WTC11 (cell line): Measurements from ENCODE around the gene SMPD1. TPM values are rescaled to one million over a fixed set of nuclear protein-coding genes. Genes with fewer than 3 reads are reported as not detected.

Experiments
- ATAC-seq: fragments of 200-7000 bp; cut with Tn5 transposase; 2 replicates; pipeline ENCODE4 v1.10.0; 2021; ENCODE audit warnings: mild to moderate bottlenecking, moderate library complexity
- CTCF ChIA-PET: fragments of 300-600 bp; sonication (Branson Sonifier 250); formaldehyde crosslinking; loops from one replicate; lab custom pipeline; 2021; ENCODE audit warnings: antibody characterized with exemption; lab: Charles Lee
- POLR2A ChIA-PET: fragments of 350-600 bp; sonication (Branson Sonifier 250); formaldehyde crosslinking; loops from one replicate; lab custom pipeline; 2021; ENCODE audit warnings: antibody characterized with exemption; lab: Charles Lee
- DNase-seq: peaks from one replicate; pipeline ENCODE4 v3.0.0; 2021; ENCODE audit warnings: low spot score
- H3K27ac Mint-ChIP-seq: 2 replicates; pipeline ENCODE4 v1.8.0; 2021; ENCODE audit warnings: mixed read lengths
- H3K27me3 Mint-ChIP-seq: 2 replicates; pipeline ENCODE4 v1.8.0; 2021; ENCODE audit warnings: low read depth, mild to moderate bottlenecking, moderate library complexity, mixed read lengths
- H3K36me3 Mint-ChIP-seq: 2 replicates; pipeline ENCODE4 v1.8.0; 2021; ENCODE audit warnings: mixed read lengths
- H3K4me1 Mint-ChIP-seq: 2 replicates; pipeline ENCODE4 v1.8.0; 2022; ENCODE audit warnings: mixed read lengths
- H3K4me3 Mint-ChIP-seq: 2 replicates; pipeline ENCODE4 v1.8.0; 2021; ENCODE audit warnings: mild to moderate bottlenecking, moderate library complexity, mixed read lengths
- H3K9me3 Mint-ChIP-seq: 2 replicates; pipeline ENCODE4 v1.8.0; 2021; ENCODE audit warnings: mixed read lengths
- ATF1 ChIP-seq: sonication (generic); formaldehyde crosslinking; IDR thresholded peaks from 2 replicates; pipeline ENCODE4 v1.8.1; 2023; ENCODE audit warnings: mild to moderate bottlenecking, moderate library complexity, missing genetic modification reagents
- EMX1 ChIP-seq: fragments of 250-450 bp; sonication (Bioruptor Pico); IDR thresholded peaks from 2 replicates; pipeline ENCODE4 v1.8.0; 2021; ENCODE audit warnings: mild to moderate bottlenecking
- FOXJ3 ChIP-seq: sonication (generic); formaldehyde crosslinking; IDR thresholded peaks from 2 replicates; pipeline ENCODE4 v1.9.0; 2021; ENCODE audit warnings: missing genetic modification reagents, mild to moderate bottlenecking, borderline replicate concordance
- GABPB1 ChIP-seq: sonication (generic); formaldehyde crosslinking; IDR thresholded peaks from 2 replicates; pipeline ENCODE4 v1.8.1; 2023; ENCODE audit warnings: mild to moderate bottlenecking, missing genetic modification reagents
- GTF2I ChIP-seq: fragments of 250-450 bp; sonication (Bioruptor Pico); conservative IDR thresholded peaks from 2 replicates; pipeline ENCODE4 v1.4.0; 2021; ENCODE audit warnings: mild to moderate bottlenecking
- IRF2 ChIP-seq: sonication (generic); formaldehyde crosslinking; IDR thresholded peaks from 2 replicates; pipeline ENCODE4 v1.8.0; 2022; ENCODE audit warnings: low read depth, missing genetic modification reagents, borderline replicate concordance
- MXD4 ChIP-seq: fragments of 250-450 bp; sonication (Bioruptor Pico); IDR thresholded peaks from 2 replicates; pipeline ENCODE4 v1.8.0; 2021; ENCODE audit warnings: mild to moderate bottlenecking, moderate library complexity, borderline replicate concordance
- NFYB ChIP-seq: sonication (generic); formaldehyde crosslinking; conservative IDR thresholded peaks from 2 replicates; pipeline ENCODE4 v1.8.0; 2022; ENCODE audit warnings: low read depth, missing genetic modification reagents
- OVOL2 ChIP-seq: fragments of 250-450 bp; sonication (Bioruptor Pico); IDR thresholded peaks from 2 replicates; pipeline ENCODE4 v1.9.0; 2021; ENCODE audit warnings: mild to moderate bottlenecking, borderline replicate concordance
- SOX15 ChIP-seq: fragments of 250-450 bp; sonication (Bioruptor Pico); IDR thresholded peaks from 2 replicates; pipeline ENCODE4 v1.9.0; 2021; ENCODE audit warnings: mild to moderate bottlenecking
- TCF7 ChIP-seq: sonication (generic); formaldehyde crosslinking; IDR thresholded peaks from 2 replicates; pipeline ENCODE4 v1.8.0; 2022; ENCODE audit warnings: mild to moderate bottlenecking, low read depth, missing genetic modification reagents, moderate library complexity
- USF1 ChIP-seq: sonication (generic); formaldehyde crosslinking; IDR thresholded peaks from 2 replicates; pipeline ENCODE4 v1.8.0; 2022; ENCODE audit warnings: mild to moderate bottlenecking, missing genetic modification reagents
- ZNF416 ChIP-seq: fragments of 250-450 bp; sonication (Bioruptor Pico); IDR thresholded peaks from 2 replicates; pipeline ENCODE4 v1.9.0; 2021; ENCODE audit warnings: mild to moderate bottlenecking, inconsistent platforms
- ZNF671 ChIP-seq: fragments of 250-450 bp; sonication (Bioruptor Pico); IDR thresholded peaks from 2 replicates; pipeline ENCODE4 v1.8.0; 2021; ENCODE audit warnings: mild to moderate bottlenecking
- total RNA-seq: library from RNA; stranded (reverse); gene quantifications from 3 replicates; pipeline ENCODE4 v1.2.3, GENCODE V29; 2021
- TF ChIP-seq, protein P1 (sequence below): sonication (generic); formaldehyde crosslinking; IDR thresholded peaks from 2 replicates; pipeline ENCODE4 v1.8.0; 2023; ENCODE audit warnings: missing genetic modification reagents, mild to moderate bottlenecking, borderline replicate concordance
- TF ChIP-seq, protein P2 (sequence below): fragments of 250-450 bp; sonication (Bioruptor Pico); conservative IDR thresholded peaks from 2 replicates; pipeline ENCODE4 v1.9.0; 2021; ENCODE audit warnings: mild to moderate bottlenecking
- TF ChIP-seq, protein P3 (sequence below): sonication (generic); formaldehyde crosslinking; IDR thresholded peaks from 2 replicates; pipeline ENCODE4 v1.8.0; 2022; ENCODE audit warnings: missing genetic modification reagents

The SMPD1 gene
- total RNA-seq, 1 experiment from 2014 or later: 4.4 TPM

- TF ChIP-seq USF1: no peak
- no peak for TF ChIP-seq IRF2 (CRISPR knock-in tag)
- TF ChIP-seq, protein P1, sequence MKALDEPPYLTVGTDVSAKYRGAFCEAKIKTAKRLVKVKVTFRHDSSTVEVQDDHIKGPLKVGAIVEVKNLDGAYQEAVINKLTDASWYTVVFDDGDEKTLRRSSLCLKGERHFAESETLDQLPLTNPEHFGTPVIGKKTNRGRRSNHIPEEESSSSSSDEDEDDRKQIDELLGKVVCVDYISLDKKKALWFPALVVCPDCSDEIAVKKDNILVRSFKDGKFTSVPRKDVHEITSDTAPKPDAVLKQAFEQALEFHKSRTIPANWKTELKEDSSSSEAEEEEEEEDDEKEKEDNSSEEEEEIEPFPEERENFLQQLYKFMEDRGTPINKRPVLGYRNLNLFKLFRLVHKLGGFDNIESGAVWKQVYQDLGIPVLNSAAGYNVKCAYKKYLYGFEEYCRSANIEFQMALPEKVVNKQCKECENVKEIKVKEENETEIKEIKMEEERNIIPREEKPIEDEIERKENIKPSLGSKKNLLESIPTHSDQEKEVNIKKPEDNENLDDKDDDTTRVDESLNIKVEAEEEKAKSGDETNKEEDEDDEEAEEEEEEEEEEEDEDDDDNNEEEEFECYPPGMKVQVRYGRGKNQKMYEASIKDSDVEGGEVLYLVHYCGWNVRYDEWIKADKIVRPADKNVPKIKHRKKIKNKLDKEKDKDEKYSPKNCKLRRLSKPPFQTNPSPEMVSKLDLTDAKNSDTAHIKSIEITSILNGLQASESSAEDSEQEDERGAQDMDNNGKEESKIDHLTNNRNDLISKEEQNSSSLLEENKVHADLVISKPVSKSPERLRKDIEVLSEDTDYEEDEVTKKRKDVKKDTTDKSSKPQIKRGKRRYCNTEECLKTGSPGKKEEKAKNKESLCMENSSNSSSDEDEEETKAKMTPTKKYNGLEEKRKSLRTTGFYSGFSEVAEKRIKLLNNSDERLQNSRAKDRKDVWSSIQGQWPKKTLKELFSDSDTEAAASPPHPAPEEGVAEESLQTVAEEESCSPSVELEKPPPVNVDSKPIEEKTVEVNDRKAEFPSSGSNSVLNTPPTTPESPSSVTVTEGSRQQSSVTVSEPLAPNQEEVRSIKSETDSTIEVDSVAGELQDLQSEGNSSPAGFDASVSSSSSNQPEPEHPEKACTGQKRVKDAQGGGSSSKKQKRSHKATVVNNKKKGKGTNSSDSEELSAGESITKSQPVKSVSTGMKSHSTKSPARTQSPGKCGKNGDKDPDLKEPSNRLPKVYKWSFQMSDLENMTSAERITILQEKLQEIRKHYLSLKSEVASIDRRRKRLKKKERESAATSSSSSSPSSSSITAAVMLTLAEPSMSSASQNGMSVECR (CRISPR knock-in tag): no peak
- no peak for TF ChIP-seq NFYB
- TF ChIP-seq ZNF671 (CRISPR knock-in tag): no peak
- TF ChIP-seq, all 79 proteins: peak for 0
These were observed 44.9 kb upstream of the SMPD1 start (continued) for GRCh38 chr11:6345366-6345765.

- ATAC-seq: no peak
- Mint-ChIP-seq H3K36me3 (peaks cover 8% of the 10 kb centered on the region), H3K27ac (no peak overlapping the region), H3K9me3 (peaks cover 19% of the 10 kb centered on the region), H3K4me1 (peaks cover 14% of the 10 kb centered on the region), H3K4me3 (no peak overlapping the region), H3K27me3 (no peaks in the 10 kb centered on the region)
- no peak for DNase-seq
- POLR2A ChIA-PET: no interaction called here
- CTCF ChIA-PET: interaction anchor here (1.7 kb wide), 1 partner anchor 13 kb away, joined by 7 read pairs; no protein-coding TSS in a partner anchor
- TF ChIP-seq MXD4 (CRISPR knock-in tag) (no peak), SOX15 (CRISPR knock-in tag) (no peak), ZNF416 (CRISPR knock-in tag) (no peak), OVOL2 (no peak), NFYB (no peak), FOXJ3 (CRISPR knock-in tag) (no peak), EMX1 (no peak), GABPB1 (CRISPR knock-in tag) (no peak), TCF7 (CRISPR knock-in tag) (no peak), ATF1 (CRISPR knock-in tag) (no peak), GTF2I (no peak)
- TF ChIP-seq, protein P2, sequence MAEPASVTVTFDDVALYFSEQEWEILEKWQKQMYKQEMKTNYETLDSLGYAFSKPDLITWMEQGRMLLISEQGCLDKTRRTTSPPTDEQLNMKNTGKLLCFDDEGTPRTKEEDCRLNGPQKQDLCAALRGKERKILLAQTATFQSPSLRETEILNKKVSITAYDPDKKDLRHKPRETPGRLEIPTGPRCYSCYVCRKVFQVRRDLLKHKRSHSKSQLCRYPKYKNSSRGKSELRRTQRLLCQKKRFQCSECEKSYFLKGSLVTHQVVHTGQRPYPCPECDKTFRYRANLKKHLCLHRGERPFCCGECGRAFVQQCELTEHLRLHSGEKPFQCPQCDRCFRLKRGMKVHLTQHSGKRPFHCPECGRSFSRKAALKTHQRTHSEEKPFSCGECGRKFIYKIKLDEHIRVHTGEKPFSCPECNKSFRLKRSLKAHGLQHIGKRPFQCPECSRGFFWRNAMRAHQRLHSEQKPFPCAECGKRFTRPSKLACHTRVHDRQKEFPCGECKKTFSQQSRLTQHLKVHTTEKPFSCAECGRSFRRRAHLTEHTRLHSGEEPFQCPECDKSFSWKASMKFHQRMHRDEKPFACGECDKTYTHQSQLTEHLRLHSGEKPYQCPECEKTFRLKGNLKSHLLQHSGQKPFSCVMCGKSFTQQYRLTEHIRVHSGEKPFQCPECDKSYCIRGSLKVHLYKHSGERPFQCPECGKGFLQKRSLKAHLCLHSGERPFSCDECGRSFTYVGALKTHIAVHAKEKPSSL (CRISPR knock-in tag): no peak
- TF ChIP-seq, protein P3, sequence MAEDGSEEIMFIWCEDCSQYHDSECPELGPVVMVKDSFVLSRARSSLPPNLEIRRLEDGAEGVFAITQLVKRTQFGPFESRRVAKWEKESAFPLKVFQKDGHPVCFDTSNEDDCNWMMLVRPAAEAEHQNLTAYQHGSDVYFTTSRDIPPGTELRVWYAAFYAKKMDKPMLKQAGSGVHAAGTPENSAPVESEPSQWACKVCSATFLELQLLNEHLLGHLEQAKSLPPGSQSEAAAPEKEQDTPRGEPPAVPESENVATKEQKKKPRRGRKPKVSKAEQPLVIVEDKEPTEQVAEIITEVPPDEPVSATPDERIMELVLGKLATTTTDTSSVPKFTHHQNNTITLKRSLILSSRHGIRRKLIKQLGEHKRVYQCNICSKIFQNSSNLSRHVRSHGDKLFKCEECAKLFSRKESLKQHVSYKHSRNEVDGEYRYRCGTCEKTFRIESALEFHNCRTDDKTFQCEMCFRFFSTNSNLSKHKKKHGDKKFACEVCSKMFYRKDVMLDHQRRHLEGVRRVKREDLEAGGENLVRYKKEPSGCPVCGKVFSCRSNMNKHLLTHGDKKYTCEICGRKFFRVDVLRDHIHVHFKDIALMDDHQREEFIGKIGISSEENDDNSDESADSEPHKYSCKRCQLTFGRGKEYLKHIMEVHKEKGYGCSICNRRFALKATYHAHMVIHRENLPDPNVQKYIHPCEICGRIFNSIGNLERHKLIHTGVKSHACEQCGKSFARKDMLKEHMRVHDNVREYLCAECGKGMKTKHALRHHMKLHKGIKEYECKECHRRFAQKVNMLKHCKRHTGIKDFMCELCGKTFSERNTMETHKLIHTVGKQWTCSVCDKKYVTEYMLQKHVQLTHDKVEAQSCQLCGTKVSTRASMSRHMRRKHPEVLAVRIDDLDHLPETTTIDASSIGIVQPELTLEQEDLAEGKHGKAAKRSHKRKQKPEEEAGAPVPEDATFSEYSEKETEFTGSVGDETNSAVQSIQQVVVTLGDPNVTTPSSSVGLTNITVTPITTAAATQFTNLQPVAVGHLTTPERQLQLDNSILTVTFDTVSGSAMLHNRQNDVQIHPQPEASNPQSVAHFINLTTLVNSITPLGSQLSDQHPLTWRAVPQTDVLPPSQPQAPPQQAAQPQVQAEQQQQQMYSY (CRISPR knock-in tag): no peak
- TF ChIP-seq, protein P1 (CRISPR knock-in tag): no peak
These were observed 40.2 kb upstream of the SMPD1 start for GRCh38 chr11:6350043-6350442.
